Esophagus (tissue), 2 donors: ENCODE measurements around the gene CRYAB. TPM values are rescaled to one million over a fixed set of nuclear protein-coding genes. Genes with fewer than 3 reads are reported as not detected.
"Not testable (repeated sequence)": the region's sequence is repeated elsewhere in the genome, so short reads cannot be mapped to it uniquely, and the experiment has no call there.

Source experiments
- H3K27ac ChIP-seq, 2 donors: one replicate each; pipeline ENCODE4 v1.5.1; 2013; ENCODE audit warnings: low read depth in 2 of 2, mild to moderate bottlenecking in 2 of 2, inconsistent platforms in 1 of 2, low read length in 1 of 2, moderate library complexity in 1 of 2
- H3K27me3 ChIP-seq, 2 donors: one replicate each; pipeline ENCODE4 v1.6.1; 2013; ENCODE audit warnings: low read length in 2 of 2, control low read depth in 1 of 2, mild to moderate bottlenecking in 1 of 2; ENCODE audit not compliant: insufficient read depth in 2 of 2, control insufficient read depth in 1 of 2
- H3K36me3 ChIP-seq, 2 donors: one replicate each; pipeline ENCODE4 v1.6.1; 2013; ENCODE audit warnings: low read length in 1 of 2; ENCODE audit not compliant: control insufficient read depth in 2 of 2, insufficient read depth in 2 of 2
- H3K4me1 ChIP-seq, 2 donors: one replicate each; pipeline ENCODE4 v1.6.1; 2013; ENCODE audit warnings: low read length in 1 of 2; ENCODE audit not compliant: control insufficient read depth in 2 of 2, insufficient read depth in 2 of 2
- H3K4me3 ChIP-seq, 2 donors: one replicate each; pipeline ENCODE4 v1.5.1; 2013; ENCODE audit warnings: low read length in 2 of 2, mild to moderate bottlenecking in 2 of 2, low read depth in 1 of 2, moderate library complexity in 1 of 2
- H3K9me3 ChIP-seq, 2 donors: one replicate each; pipeline ENCODE4 v1.6.1; 2013; ENCODE audit warnings: mild to moderate bottlenecking in 2 of 2, low read depth in 1 of 2, low read length in 1 of 2, moderate library complexity in 1 of 2; ENCODE audit not compliant: control insufficient read depth in 2 of 2, insufficient read depth in 1 of 2
- WGBS, 2 donors: extraction: QIAGEN DNeasy Blood & Tissue Kit; methylation state at CpG; one replicate each; pipeline ENCODE4 v1.1.7; 2013; 5-methylcytosine and 5-hydroxymethylcytosine counted together
- polyA plus RNA-seq, 2 donors: library from polyadenylated mRNA; stranded (reverse); fragments of 200-250 nt; gene quantifications; one replicate each; pipeline ENCODE4 v1.2.3, GENCODE V29; 2013
- donor health status: healthy with polysubstance abuse.
- donor health status: Bipolar disorder and iron deficiency.

CRYAB gene
- polyA plus RNA-seq, 2 donors = 89.6 to 173 TPM

DNA sequence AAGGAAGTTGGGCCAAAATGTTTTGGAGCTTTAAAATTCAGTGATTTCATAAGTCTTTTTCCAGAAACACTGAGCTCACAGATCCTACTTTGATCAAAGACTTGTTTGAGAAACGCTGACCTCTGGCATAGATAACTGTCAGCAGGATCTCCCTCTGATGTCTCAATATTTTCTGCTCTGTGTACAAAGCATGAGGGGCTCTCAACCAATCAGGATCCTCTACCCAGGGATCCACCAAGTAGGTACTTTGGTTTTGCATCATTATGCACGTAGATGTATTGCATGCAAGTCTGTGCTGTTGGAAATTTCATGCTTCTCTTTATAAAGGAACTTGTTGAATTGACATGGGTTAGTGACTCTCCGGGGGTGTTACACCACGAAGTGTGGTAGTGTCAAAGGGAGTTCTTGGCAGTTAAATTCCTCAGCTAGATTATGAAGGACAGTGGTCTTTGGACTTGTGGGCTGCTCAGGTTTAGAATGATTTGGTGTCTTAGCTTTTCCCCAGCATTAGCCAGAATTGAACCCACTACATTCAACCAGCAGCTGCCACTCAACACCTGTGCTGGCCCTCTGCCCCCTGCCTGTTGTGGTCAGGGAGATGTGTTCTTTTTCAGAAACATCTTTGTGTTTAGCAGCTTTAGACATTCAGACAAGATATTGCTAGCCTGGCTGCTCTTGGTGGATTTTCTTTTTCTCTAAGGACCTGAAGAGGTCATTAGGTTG lies 23.9 kb upstream of the CRYAB start:
- Histone ChIP-seq H3K4me1 (peaks cover 0 to 3% of the 10 kb centered on the region in 2 donors), H3K27ac (peak overlapping the region in 1 of 2 donors; percentile 35)
- 63 to 65% methylated on average over 4 of the region's 4 CpGs for WGBS, 2 donors

DNA sequence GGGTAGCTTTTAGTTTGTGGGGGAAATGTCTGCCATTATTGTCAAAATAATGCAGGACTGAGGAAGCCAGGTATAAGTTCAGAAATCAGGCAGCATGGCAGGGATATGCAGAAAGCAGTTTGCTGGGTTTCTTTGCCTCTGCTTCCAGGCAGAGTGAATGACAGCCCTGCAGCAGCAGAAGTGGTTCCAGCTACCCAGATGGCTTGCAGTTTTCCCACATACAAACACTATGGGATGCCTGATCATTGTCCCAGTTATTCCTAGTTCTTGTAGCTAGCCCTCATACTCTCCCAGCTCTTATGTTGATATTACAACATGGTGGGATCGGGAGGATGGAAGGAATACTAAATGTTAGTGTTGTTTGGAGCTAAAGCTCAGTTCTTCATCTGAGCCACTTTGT lies 22.7 kb upstream of the CRYAB start:
- no peaks in the 10 kb centered on the region for H3K9me3 ChIP-seq

More for the DNA sequence above, 23.9 kb upstream of the CRYAB start:
- no peak overlapping the region for H3K4me3 ChIP-seq
- H3K27me3 ChIP-seq = no peaks in the 10 kb centered on the region
- H3K36me3 ChIP-seq = no peaks in the 10 kb centered on the region
- H3K9me3 ChIP-seq = no peaks in the 10 kb centered on the region

DNA sequence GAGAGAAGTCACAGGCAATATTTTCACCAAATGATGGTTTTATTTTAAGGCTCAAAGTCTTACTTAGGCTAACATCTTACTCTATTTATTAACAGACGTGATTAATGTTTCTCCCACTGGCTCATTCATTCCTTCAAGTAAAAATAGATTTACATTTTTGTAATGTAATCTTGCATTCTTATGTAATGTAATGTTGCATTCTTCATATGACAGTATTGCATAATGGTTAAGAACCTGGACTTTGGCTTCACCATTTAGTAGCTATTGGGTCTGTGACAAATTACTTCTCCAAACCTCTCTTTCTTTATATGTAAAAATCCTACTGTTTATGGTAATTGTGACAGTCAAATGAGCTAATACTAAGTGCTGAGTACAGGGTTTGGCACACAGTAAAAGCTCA lies 22.3 kb upstream of the CRYAB start:
- WGBS, 2 donors = 61 to 69% methylated on average over 1 of the region's 1 CpG
- H3K27ac ChIP-seq = no peak overlapping the region
- no peak overlapping the region for H3K4me3 ChIP-seq
- H3K27me3 ChIP-seq = no peaks in the 10 kb centered on the region
- H3K36me3 ChIP-seq = no peaks in the 10 kb centered on the region
- no peaks in the 10 kb centered on the region for H3K9me3 ChIP-seq
- peaks cover 0 to 3% of the 10 kb centered on the region in 2 donors for H3K4me1 ChIP-seq

More for the DNA sequence above, 22.7 kb upstream of the CRYAB start:
- WGBS, 2 donors = 86 to 88% methylated on average over 1 of the region's 1 CpG
- H3K27ac ChIP-seq = no peak overlapping the region
- H3K4me3 ChIP-seq = no peak overlapping the region
- no peaks in the 10 kb centered on the region for H3K27me3 ChIP-seq
- H3K4me1 ChIP-seq = peaks cover 0 to 3% of the 10 kb centered on the region in 2 donors
- no peaks in the 10 kb centered on the region for H3K36me3 ChIP-seq

GRCh38 chr11:111933176-111933575 lies 21.6 kb upstream of the CRYAB start:
- not testable (repeated sequence) for H3K4me1 ChIP-seq, H3K27ac ChIP-seq, H3K27me3 ChIP-seq, H3K4me3 ChIP-seq, H3K9me3 ChIP-seq, H3K36me3 ChIP-seq
- 95 to 97% methylated on average over 14 of the region's 14 CpGs for WGBS, 2 donors

DNA sequence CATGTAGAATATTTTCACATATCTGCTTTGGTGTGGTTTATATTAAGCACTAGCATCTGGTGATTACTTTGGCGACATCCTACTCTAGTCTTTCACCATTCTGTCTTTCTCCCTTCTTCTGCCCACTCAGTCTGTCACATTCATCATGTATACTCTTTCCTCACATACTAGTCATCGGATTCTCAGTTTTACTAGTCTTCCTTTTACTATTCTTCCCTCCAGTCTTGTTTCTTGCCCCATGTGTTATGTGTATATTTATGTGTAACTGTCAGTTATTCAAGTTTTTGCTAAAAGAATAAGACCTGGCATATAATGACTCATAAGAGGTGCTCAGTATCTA lies 21.0 kb upstream of the CRYAB start:
- Histone ChIP-seq H3K27me3 (no peaks in the 10 kb centered on the region), H3K4me3 (no peak overlapping the region)
- 72 to 78% methylated on average over 2 of the region's 2 CpGs for WGBS, 2 donors

DNA sequence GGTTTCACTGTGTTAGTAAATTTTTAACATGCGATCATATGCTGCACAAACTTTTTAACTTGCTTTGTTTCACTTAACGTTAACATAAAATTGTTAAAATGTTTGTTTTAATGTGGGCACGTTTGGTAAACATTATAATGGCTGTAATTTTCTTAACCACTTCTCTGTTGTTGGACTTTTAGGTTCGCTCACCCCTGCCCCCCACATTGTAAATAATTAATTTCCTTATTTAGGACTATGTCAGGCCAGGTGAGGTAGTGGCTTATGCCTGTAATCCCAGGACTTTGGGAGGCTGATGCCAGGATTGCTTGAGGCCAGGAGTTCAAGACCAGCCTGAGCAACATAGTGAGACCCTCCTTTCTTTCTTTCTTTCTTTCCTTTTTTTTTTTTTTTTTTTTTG lies 18.9 kb upstream of the CRYAB start:
- Histone ChIP-seq H3K27me3 (no peaks in the 10 kb centered on the region), H3K4me3 (no peak overlapping the region), H3K4me1 (peaks cover 0 to 5% of the 10 kb centered on the region in 2 donors), H3K9me3 (no peaks in the 10 kb centered on the region), H3K36me3 (no peaks in the 10 kb centered on the region), H3K27ac (no peak overlapping the region)
- WGBS, 2 donors = 57 to 74% methylated on average over 4 of the region's 4 CpGs

More for the DNA sequence above, 21.0 kb upstream of the CRYAB start:
- H3K4me1 ChIP-seq = no peaks in the 10 kb centered on the region
- no peaks in the 10 kb centered on the region for H3K9me3 ChIP-seq
- H3K36me3 ChIP-seq = no peaks in the 10 kb centered on the region
- H3K27ac ChIP-seq = no peak overlapping the region

GRCh38 chr11:111926505-111927391 lies 15.2 kb upstream of the CRYAB start:
- H3K4me3 ChIP-seq = peak overlapping the region; percentile 39 to 43

DNA sequence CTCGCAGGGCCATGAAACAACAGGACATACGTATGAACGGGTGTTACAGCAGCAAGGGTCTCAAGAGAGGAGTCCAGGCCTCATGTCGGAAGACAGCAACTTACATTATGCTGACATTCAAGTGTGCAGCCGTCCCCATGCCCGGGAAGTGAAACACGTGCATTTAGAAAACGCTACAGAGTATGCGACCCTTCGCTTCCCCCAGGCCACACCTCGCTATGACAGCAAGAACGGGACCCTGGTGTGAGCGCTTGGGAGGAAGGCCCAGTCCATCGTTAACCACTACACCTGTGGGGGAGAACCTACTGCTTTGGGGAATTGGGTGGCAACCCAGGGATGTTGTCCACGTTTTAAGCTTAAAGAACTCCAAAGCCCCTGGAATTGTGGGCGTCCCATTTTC lies 14.4 kb upstream of the CRYAB start:
- Histone ChIP-seq H3K4me3 (no peak overlapping the region), H3K36me3 (no peaks in the 10 kb centered on the region), H3K27me3 (no peaks in the 10 kb centered on the region), H3K9me3 (no peaks in the 10 kb centered on the region), H3K4me1 (peaks cover 0 to 7% of the 10 kb centered on the region in 2 donors), H3K27ac (peak overlapping the region; percentile 78 to 94)
- 94 to 95% methylated on average over 16 of the region's 16 CpGs for WGBS, 2 donors

More at GRCh38 chr11:111926505-111927391, 15.2 kb upstream of the CRYAB start:
- Histone ChIP-seq H3K36me3 (no peaks in the 10 kb centered on the region), H3K27ac (peak overlapping the region; percentile 78 to 94), H3K27me3 (no peaks in the 10 kb centered on the region), H3K9me3 (no peaks in the 10 kb centered on the region), H3K4me1 (peaks cover 0 to 7% of the 10 kb centered on the region in 2 donors)
- 0 to 1% methylated on average over 47 of the region's 47 CpGs for WGBS, 2 donors

- no peak overlapping the region for H3K4me3 ChIP-seq
- no peaks in the 10 kb centered on the region for H3K36me3 ChIP-seq
- H3K27me3 ChIP-seq = no peaks in the 10 kb centered on the region
- peak overlapping the region; percentile 75 to 76 for H3K27ac ChIP-seq
- H3K4me1 ChIP-seq = peaks cover 0 to 7% of the 10 kb centered on the region in 2 donors
- no peaks in the 10 kb centered on the region for H3K9me3 ChIP-seq
Observed at GRCh38 chr11:111923951-111924350, 12.4 kb upstream of the CRYAB start.
